Natural killer cell (primary cell): Measurements from ENCODE around the gene ARID5B. TPM values are rescaled to one million over a fixed set of nuclear protein-coding genes. Genes with fewer than 3 reads are reported as not detected.

Experiments
- ATAC-seq, 3 donors: fragments of 150-1000 bp in 2 of 3; fragments of 200-7000 bp in 1 of 3; cut with Tn5 transposase; 1 replicate in 1 of 3; 2 replicates in 2 of 3; pipeline ENCODE4 v1.10.0; 2021; ENCODE audit warnings: mild to moderate bottlenecking in 2 of 3, moderate library complexity in 2 of 3
- DNase-seq, 2 donors: peaks; one replicate each; pipeline versions ENCODE4 v3.0.0 to v3.0.0-alpha.2; 2013 to 2021; ENCODE audit warnings: mixed read lengths in 1 of 2
- H3K27ac ChIP-seq: one replicate; pipeline ENCODE4 v1.5.1; 2013; ENCODE audit warnings: mild to moderate bottlenecking, low read length
- H3K27me3 ChIP-seq: one replicate; pipeline ENCODE4 v1.6.1; 2013; ENCODE audit warnings: low read length; ENCODE audit not compliant: control insufficient read depth, insufficient read depth
- H3K36me3 ChIP-seq: one replicate; pipeline ENCODE4 v1.6.1; 2013; ENCODE audit warnings: low read length; ENCODE audit not compliant: control insufficient read depth, insufficient read depth
- H3K4me1 ChIP-seq: one replicate; pipeline ENCODE4 v1.6.1; 2013; ENCODE audit warnings: low read length; ENCODE audit not compliant: control insufficient read depth, insufficient read depth
- H3K4me3 ChIP-seq: one replicate; pipeline ENCODE4 v1.5.1; 2013; ENCODE audit warnings: low read length
- H3K9me3 ChIP-seq: one replicate; pipeline ENCODE4 v1.6.1; 2013; ENCODE audit warnings: low read length; ENCODE audit not compliant: control insufficient read depth, insufficient read depth
- H3K27ac Mint-ChIP-seq, 2 donors: one replicate each; pipeline ENCODE4 v1.8.0; 2022; ENCODE audit warnings: mild to moderate bottlenecking in 2 of 2, mixed read lengths in 2 of 2, moderate library complexity in 1 of 2
- H3K27me3 Mint-ChIP-seq, 2 donors: one replicate each; pipeline ENCODE4 v1.8.0; 2022; ENCODE audit warnings: low read depth in 2 of 2, mixed read lengths in 2 of 2
- H3K36me3 Mint-ChIP-seq: one replicate; pipeline ENCODE4 v1.8.0; 2022; ENCODE audit warnings: mixed read lengths
- H3K4me1 Mint-ChIP-seq, 2 donors: one replicate each; pipeline ENCODE4 v1.8.0; 2022; ENCODE audit warnings: mixed read lengths in 2 of 2
- H3K4me3 Mint-ChIP-seq: one replicate; pipeline ENCODE4 v1.8.0; 2022; ENCODE audit warnings: mild to moderate bottlenecking, moderate library complexity, mixed read lengths
- H3K9me3 Mint-ChIP-seq, 2 donors: one replicate each; pipeline ENCODE4 v1.8.0; 2022; ENCODE audit warnings: mixed read lengths in 2 of 2
- CTCF ChIP-seq: fragments of 200-600 bp; IDR thresholded peaks from one replicate; pipeline ENCODE4 v1.8.0; 2022; ENCODE audit warnings: antibody characterized with exemption
- WGBS: methylation state at CpG from one replicate; pipeline ENCODE4 v1.1.7; 2013; ENCODE audit warnings: missing lambda C conversion rate; ENCODE audit not compliant: insufficient coverage; 5-methylcytosine and 5-hydroxymethylcytosine counted together
- intact Hi-C: fragments of 100-400 bp; cut with micrococcal nuclease; formaldehyde crosslinking; loops from one replicate; pipeline ENCODE4 v1.14.2; 2022
- total RNA-seq, 4 donors: library from RNA; stranded (reverse); fragments of 120-200 nt in 1 of 4; gene quantifications; one replicate each; pipeline versions ENCODE4 v1.2.3 to v1.2.4, GENCODE V29; 2013 to 2022

ARID5B gene
- total RNA-seq, 3 donors from 2014 or later (not counting 1 experiment from before 2014, with no cell fraction given): 22.3 to 44.3 (median 31.3) TPM

- H3K4me3 ChIP-seq: no peak overlapping the region
- Mint-ChIP-seq H3K4me1 (peaks cover 63 to 67% of the 10 kb centered on the region in 2 donors), H3K4me3 (no peak overlapping the region), H3K27me3 (no peaks in the 10 kb centered on the region), H3K36me3 (peaks cover 10% of the 10 kb centered on the region), H3K27ac (peak overlapping the region; percentile 76 to 93), H3K9me3 (no peaks in the 10 kb centered on the region)
- no peak overlapping the region for H3K27ac ChIP-seq
- H3K9me3 ChIP-seq: no peaks in the 10 kb centered on the region
- intact Hi-C loops: no loop called here
- ATAC-seq: no peak
- DNase-seq: no peak
- H3K27me3 ChIP-seq: no peaks in the 10 kb centered on the region
- H3K36me3 ChIP-seq: peaks cover 7% of the 10 kb centered on the region
- H3K4me1 ChIP-seq: peaks cover 14% of the 10 kb centered on the region
- WGBS: 66% methylated on average over 3 of the region's 3 CpGs
- no peak for TF ChIP-seq CTCF
These were observed 35.3 kb downstream of the ARID5B start for GRCh38 chr10:61936770-61937169.

GRCh38 chr10:61937631-61938351 is 36.3 kb downstream of the ARID5B start:
- H3K36me3 Mint-ChIP-seq: peaks cover 10% of the 10 kb centered on the region

GRCh38 chr10:61939902-61940301 is 38.4 kb downstream of the ARID5B start:
- Mint-ChIP-seq H3K4me1 (peaks cover 69 to 73% of the 10 kb centered on the region in 2 donors), H3K9me3 (no peaks in the 10 kb centered on the region), H3K4me3 (peak overlapping the region; percentile 29), H3K27me3 (no peaks in the 10 kb centered on the region), H3K27ac (peak overlapping the region; percentile 42 to 93), H3K36me3 (peaks cover 10% of the 10 kb centered on the region)
- Histone ChIP-seq H3K27me3 (no peaks in the 10 kb centered on the region), H3K9me3 (no peaks in the 10 kb centered on the region), H3K27ac (peak overlapping the region; percentile 93), H3K4me3 (no peak overlapping the region), H3K36me3 (peaks cover 7% of the 10 kb centered on the region), H3K4me1 (peaks cover 21% of the 10 kb centered on the region)
- ATAC-seq (no peak), DNase-seq (no peak)
- 100% methylated on average over 2 of the region's 3 CpGs for WGBS
- intact Hi-C loops: loop anchor here (5.0 kb wide), 1 partner anchor 697 kb away; no protein-coding TSS in a partner anchor
- no peak for TF ChIP-seq CTCF

More at GRCh38 chr10:61937631-61938351, 36.3 kb downstream of the ARID5B start:
- Mint-ChIP-seq H3K4me3 (peak overlapping the region; percentile 4), H3K9me3 (no peaks in the 10 kb centered on the region), H3K4me1 (peaks cover 69 to 74% of the 10 kb centered on the region in 2 donors), H3K27me3 (no peaks in the 10 kb centered on the region), H3K27ac (peak overlapping the region; percentile 76 to 93)
- Histone ChIP-seq H3K4me3 (no peak overlapping the region), H3K9me3 (no peaks in the 10 kb centered on the region), H3K4me1 (peaks cover 21% of the 10 kb centered on the region), H3K27ac (peak overlapping the region; percentile 57), H3K36me3 (peaks cover 7% of the 10 kb centered on the region), H3K27me3 (no peaks in the 10 kb centered on the region)
- DNase-seq (no peak), ATAC-seq (peak in 1 of 3 donors; percentile 28)
- TF ChIP-seq CTCF: no peak
- intact Hi-C loops: no loop called here
- 40% methylated on average over 1 of the region's 1 CpG for WGBS
